Amygdala (tissue), 56 donors: ENCODE measurements around the gene EMC10.
"Not testable (repeated sequence)": the region's sequence is repeated elsewhere in the genome, so short reads cannot be mapped to it uniquely, and the experiment has no call there.

Source experiments
- DNase-seq, 56 donors: peaks; one replicate each; lab custom pipeline; 2025; lab: John Stamatoyannopoulos, UW

EMC10 gene

DNA sequence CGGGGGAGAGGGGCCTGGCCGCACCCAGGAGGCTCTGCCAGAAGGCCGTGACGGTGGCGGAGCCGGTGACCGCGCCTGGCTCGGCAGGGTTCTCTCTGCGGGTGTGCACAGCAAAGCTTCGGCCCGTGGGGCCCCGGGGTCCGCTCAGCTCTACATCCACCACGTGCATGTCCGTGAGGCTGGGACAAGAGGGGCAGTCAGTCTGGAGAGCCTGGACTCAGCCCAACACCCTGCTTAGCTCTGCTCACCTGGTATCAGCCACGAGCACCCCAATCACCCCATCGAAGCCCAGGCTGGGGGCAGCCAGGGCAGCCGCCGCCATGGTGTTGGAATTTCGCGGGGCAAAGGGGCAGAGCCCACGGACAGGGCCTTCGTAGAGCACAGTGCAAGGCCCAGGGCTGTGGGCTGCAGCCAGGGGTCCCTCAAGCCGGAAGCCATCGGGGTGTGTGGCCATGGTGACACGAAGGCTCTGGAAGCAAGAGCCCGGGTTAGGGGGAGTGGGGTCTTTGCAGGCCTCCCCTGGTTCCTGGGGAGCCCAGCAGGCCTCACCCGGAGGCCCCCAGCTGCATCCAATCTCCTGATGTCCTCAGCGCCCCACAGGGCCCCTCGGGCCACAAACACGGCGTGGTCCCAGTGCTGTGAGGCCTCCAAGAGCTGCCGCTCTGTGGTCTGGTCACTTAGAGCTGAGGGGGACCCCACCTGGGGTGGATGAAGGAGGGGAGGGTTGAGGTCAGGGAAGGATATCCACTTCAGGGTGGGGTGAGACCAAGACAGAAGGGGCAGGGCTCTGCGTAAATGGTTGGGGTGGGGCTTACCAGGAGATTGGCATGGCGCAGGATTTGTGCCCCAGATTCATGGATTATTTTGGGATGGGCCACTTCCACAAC, 36.0 kb downstream of the EMC10 start:
- peak in 1 of 56 donors; percentile 31 for DNase-seq

DNA sequence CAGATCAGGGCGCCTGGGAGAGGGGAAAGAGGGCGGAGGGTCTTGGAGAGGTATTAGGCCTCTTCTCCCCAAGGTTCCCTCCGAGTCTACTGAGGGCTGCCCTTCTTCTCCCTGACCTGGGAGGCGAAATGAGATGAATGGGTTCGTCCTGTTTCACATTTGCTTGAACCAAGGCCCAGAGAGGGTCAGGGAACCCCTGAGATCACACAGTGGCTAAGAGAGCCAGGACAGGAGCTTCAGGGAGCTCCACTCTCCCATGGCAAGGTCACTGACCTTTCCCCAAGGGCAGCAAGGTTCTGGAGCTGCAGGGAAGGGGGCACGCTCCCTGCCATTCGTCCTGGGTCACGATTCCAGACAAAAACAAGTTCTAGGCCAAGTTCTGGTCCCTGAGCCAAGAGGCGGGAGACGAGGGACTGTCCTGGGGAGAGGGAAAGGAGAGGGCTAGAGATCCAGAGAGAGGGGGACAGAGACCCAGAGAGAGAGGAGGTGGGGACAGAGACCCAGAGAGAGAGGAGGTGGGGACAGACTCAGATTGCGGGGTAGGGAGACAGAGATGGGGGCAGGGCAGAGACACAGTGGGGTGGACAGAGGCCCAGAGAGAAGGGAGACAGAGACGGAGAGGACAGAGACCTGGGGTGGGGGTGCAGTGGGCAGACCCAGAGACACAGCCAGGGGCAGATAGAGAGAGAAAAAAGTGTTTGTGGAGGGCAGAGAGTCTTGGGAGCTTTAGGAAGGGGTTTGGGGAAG, 36.9 kb downstream of the EMC10 start:
- DNase-seq, result peak in 2 of 56 donors; percentile 30 to 37

DNA sequence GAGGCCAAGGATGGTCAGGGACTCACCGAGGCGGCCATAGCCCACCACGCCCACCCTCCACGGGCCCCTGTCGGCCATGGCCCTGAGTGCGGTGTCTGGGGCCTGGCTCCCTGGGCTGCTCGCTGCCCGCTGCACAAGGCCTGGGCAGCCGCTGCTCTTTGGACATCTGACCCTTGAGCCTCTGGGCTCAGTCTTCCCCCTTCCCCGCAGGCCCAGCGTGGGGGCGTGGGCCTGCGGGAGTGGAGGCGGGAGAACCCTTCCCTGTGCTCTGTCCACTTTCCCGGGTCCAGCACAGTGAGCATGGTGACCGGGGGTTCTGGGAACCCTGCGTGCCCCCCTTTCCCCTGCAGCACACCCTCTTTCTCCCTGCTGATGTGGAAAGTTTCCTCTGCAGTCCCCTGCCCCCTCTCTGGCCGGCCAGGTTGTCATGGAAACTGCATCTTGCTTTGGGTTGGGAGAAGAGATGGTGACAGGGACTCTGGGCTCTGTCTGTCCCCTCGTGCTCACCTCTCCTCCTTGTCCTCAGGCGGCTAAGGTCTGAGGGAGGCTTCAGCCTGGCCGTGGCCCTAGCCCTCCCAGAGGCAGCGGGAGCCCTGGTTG, 37.5 kb downstream of the EMC10 start, which contains the start of gene ASPDH:
ASPDH (minus strand) TSS at position 168 of the 600 bp plus-strand sequence; CDS start at position 78, 90 bp downstream.
- peak in 28 of 56 donors; percentile 20 to 69 (median 52) for DNase-seq

DNA sequence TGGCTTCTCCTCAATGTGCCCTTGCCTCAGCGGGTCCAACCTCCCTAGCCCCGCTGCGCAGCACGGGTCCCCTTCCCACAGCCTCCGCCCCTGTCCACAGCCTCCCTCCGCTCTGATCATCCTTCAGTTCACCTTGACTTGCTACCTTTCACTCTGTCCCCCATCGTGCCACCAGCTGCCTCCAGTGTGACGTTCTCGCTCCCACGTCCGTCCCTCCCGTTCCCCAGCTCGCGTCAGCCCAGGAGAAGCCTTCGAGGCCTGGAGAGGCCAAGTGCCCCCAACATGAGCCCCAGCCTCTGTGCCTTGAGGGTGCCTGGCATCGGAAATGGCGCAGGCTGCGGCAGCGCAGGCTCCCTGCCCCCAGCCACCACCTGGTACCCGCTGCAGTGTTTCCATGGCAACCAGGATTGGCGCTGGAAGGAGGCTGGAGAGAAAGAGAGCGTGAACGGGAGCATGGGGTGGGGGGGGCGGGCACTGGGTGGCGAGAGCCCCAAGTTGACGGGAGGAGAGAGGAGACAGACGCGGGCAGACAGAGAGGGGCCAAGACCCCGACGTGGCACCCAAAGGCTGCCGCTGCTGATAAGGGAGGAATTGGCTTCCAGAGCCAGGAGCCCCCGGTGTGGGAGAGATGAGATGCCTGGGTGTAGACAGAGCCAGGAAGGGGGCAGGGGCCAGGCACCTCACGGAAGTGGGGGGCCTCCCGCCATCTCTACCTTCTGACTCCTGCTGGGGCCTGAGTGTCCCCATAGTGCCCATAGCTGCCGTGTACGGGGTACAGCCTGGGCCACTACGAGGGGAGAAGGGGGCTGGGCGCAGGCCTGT, 38.2 kb downstream of the EMC10 start:
- DNase-seq, result peak in 51 of 56 donors; percentile 31 to 89 (median 73)

DNA sequence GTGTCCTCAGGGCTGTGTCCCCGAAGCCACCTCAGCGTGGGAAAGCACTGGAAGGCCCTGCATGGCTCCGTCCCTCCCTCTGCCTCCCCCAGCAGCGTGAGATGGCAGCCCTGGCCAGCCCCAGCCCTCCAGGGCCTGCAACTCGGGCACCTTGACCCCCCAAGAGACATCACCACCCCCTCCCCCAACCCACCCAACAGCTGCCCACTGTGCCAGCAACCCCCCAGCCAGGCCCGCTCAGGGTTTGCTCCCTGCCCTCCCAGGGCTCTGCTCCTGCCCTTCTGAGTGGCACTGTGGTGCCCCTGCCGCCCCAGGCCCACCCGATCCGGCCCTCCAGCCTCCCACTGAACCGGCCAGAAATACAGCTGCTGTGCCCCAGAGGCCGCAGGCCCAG, 38.9 kb downstream of the EMC10 start:
- no peak for DNase-seq

DNA sequence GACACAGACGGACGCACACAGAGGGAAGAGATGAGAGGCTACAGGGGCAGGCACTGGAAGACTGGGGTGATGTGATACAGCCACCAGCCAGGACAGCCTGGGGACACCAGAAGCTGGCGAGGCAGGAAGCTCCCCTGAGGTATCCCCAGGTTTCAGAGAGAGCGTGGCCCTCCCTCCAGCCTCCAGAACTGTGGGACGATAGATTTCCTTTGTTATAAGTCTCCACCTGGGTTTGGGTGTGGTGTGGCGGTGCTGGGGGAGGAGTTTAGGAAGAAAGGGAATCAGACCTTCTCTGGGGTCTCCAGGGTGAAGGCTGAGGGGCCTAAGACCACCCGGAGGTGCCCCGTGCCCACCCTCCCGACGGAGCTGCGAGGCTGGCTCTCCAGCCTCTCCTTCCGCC, 40.1 kb downstream of the EMC10 start:
- DNase-seq, result no peak

DNA sequence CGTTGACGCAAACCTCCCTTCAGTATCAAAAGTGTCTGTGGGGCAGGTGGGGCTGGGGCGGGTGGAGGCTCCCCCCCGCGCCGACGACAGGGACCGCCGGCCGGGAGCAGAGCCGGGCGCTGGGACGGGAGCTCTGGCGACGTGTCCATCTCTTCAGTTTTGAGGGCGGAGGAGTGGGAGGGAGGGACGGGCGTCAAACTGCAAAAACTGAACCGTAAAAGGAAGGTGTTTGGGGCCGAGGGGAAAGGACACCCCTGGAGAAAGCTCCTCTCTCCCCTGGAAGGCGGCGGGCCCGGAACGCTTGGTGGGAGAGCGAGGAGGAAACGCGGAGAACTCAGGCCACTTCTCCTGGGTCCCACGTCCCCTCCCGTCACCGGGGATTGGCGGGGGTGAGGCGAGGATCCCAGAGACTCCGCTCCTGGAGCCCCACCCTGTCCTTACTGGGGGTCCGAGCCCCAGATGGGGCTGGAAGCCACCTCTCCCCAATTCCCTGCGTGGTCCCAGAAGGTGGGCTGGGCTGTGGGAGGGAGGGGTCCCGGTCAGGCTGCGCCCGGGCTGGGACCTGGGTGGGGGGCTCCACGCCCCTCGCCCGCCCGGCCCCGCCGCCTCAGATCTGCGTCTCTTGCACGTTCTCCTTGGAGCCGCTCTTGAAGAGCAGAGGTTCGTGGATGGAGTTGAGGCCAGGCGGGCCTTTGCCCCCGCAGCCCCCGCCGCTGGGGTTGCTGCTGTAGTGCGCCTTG, 40.8 kb downstream of the EMC10 start:
- no peak for DNase-seq

DNA sequence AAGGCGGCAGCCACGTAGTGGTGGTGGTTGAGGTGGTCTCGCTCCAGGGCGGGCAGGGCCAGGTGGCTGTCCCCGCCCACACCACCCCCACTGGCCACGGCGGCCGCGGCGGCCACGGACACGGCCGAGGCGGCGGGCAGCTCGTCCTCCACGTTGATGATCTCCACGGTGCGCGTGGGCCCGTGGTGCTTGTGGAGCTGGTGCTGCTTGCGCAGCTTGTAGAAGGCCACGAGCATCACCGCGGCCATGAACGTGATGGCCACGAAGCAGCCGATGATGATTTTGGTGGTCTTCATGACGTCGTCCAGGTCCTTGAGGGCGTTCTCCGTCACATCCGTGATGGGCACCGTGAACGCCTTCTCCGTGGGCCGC, 41.4 kb downstream of the EMC10 start:
- DNase-seq, result no peak

DNA sequence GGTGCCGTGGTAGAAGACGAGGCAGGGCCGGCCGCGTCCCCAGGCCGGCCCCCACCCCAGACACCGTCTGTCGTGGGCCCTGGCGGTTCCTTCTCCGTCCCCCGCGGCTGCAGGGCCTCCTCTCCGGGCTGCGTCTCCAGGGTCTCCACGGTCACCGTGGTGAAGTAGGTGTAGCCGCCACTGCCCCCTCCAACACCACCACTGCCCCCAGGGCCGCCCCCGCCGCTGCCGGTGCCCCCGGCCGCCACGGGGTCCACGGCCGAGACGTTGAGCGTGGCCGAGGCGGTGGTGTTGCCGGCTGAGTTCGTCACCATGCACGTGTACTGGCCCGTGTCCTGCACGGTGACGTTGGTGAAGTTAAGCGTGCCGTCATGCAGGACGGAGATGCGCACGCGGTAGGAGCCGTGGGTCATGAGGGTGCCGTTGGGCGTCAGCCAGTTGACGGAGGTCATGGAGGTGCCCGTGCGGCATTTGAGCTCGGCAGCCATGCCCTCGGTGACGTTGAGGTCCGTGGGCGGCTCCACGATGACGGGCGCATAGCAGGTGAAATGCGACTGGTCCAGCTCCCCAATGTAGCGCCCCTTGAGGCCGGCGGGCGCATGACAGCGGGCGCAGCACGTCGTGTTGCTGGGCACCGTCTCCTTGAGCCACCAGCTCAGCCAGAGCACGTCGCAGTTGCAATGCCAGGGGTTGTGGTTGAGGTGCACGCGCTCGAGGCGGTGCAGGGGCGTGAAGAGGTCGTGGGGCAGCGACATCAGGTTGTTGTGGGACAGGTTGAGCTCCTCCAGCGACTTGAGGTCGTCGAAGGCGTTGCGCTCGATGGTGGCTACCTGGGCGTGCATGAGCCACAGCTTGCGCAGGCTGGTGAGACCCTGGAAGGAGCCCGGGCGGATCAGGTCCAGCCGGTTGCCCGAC, 42.0 kb downstream of the EMC10 start:
- no peak for DNase-seq

DNA sequence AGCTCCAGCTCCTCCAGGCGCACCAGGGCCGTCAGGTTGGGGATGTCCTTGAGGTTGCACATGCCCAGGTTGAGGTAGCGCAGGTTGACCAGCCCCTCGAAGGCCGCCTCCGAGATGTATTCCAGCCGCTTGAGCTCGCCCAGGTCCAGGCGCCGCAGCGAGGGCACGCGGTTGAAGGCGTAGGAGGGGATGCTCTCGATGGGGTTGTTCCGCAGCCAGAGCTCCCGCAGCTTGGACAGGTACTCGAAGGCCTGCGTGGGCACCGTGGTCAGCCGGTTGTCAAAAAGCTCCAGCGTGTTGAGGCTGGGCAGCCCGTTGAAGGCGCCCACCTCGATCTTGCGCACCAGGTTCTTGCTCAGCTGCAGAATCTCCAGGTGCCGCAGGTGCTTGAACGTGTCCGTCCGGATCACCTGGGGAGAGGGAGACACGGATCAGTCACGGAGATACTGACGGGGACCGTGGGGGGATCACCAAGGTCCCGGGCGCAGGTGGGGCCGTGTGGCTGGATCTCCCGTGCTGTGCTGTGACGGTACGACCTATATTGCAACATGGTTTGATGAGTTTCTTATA, 42.8 kb downstream of the EMC10 start:
- no peak for DNase-seq

DNA sequence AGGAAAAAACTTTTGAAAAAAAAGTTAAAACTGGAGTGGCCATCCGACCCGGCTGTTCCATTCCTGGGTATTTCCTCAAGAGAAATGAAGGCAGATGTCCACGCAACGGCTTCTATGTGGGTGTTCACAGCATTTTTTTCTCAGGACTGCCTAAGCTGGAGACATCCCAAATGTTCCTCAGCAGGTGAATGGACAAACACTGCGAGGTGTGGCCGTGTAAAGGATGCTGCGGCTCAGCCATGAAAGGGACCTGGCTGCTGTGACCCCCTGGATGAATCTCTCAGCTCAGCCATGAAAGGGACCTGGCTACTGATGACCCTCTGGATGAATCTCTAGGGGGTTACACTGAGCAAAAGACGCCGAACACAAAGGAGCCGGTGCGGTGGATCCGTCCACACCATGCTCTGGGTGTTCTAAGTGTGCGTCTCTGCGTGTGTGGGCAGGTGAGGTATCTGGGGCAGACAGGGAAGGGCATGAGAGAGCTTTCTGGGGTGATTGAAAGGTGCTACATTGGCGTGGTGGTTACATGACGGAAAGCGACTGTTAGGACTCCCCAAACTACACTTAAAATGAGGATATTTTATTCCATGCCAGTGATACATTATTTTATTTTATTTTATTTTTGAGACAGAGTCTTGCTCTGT, 44.6 kb downstream of the EMC10 start:
- DNase-seq, result no peak

DNA sequence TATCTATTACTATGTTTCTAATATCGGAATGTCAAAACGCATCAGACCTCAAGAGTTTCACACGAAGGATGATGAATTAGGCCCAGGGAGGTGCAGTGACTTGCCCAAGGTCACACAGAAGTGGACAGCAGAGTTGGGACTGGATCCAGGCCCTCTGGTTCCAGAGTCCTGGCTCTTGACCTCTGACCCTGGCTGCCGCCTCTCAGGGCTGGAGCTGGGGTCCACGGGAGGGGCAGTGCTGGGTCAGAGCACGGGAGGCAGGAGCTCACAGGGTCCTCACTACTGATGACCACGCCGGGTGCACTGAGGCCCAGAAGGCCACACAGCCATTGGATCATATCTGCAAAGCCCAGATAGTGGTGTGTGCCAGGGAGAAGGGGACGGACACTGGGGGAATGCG, 46.6 kb downstream of the EMC10 start:
- no peak for DNase-seq

DNA sequence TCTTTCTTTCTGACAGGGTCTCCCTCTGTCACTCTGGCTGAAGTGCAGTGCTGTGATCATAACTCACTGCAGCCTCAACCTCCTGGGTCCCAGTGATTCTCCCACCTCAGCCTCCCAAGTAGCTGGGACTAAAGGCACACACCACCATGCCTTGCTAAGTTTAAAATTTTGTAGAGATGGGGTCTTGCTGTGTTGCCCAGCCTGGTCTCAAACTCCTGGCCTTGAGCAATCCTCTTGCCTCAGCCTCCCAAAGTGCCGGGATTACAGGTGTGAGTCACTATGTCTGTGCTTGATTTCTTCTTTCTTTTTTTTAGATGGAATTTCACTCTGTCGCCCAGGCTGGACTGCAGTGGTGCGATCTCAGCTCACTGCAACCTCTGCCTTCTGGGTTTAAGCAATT, 51.7 kb downstream of the EMC10 start:
- not testable (repeated sequence) for DNase-seq

DNA sequence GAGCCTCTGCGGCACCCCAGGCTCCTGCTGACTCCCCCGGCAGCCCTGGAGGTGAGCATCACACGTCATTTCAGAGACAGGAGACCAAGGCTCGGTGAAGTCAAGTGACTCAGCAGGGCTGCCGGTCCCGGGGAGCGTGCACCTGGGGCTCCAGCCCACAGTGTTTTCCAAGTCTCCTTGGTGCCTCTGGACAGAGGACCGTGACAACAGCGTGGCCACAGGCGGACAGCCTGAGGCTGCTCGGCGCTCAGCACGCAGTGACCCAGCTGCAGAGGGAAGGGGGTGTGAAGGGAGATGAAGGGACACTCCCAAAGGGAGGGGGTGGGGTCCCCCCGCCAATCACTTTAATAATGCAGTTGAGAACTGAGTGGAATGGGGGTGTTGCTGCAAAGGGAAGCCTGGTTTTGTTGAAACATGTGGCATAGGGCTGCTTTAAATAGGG, 54.9 kb downstream of the EMC10 start:
- peak in 18 of 56 donors; percentile 4 to 62 (median 37) for DNase-seq

DNA sequence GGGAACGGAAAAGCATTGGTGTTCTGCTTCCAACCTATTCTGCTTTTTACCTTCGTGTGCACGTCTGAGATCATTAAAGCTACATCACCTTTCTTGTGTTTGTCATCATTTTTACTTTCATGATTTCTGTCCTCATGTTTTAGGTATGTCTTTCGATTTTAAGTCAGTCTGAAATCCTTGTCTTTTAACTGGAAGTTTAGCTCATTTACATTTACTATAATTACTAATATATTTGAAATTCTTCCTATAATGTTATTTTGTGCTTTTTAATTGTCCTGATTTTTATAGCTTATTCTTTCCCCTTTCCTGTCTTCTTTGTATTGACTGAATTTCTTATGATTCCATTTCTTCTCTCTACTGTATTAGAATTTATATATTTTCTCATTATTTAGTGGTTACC, 56.6 kb downstream of the EMC10 start:
- DNase-seq, result no peak

DNA sequence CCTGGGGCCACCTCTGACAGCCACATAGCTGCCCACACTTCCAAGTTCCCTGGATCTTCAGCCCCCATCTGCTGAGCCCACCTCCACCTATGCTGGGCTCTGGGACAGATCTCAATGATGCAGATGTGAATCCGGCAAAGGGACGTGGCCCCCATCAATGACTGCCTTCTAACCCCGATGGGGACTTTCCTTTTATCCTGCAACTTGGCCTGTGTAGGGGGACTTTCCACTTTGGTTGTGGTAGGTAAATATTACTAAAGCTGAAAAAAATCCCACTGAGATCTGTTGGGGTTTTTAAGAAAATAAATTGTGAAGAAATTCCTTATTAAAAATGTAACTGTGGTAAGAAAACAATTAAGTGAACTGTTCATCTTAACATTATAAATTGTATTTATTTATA, 58.2 kb downstream of the EMC10 start:
- no peak for DNase-seq

DNA sequence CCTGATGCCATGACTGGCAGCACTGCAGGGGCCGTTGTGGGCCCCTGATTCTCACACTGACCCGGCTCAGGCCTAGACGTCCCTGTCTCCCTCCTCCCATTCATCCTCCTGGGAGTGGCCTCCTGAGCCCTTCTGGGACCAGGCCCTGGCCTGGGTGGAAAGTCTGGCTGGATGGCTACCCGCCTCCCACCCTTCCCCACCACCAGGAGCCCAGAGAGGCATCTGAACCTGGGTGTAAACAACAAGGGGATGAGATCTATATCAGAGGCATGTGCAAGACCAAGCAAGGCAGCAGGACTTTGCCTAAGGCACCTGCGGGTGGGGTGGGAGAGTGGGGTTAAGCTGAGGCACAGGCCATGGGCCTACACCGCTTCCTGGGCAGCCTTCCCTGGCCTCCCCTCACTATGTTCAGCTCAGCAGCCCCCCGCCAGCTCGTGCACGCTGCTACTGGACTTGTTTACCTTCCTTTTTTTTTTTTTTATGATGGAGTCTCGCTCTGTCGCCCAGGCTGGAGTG, 59.4 kb downstream of the EMC10 start:
- DNase-seq, result no peak
